Lower lobe of right lung (tissue), 2 donors: ENCODE results near the gene VPS33A. TPM values are rescaled to one million over a fixed set of nuclear protein-coding genes. Genes with fewer than 3 reads are reported as not detected.
A peak's percentile ranks its signal among the peaks of the same experiment; 100 is the strongest.

Source experiments
- ATAC-seq, 2 donors: fragments of 200-7000 bp; cut with Tn5 transposase; one replicate each; pipeline ENCODE4 v1.9.1; 2020 to 2022; ENCODE audit warnings: mild to moderate bottlenecking in 2 of 2, moderate library complexity in 2 of 2
- DNase-seq: peaks from one replicate; pipeline ENCODE4 v3.0.0-alpha.2; 2020
- H3K27ac ChIP-seq: fragments of 200-600 bp; one replicate; pipeline ENCODE4 v1.8.0; 2022
- H3K27me3 ChIP-seq: fragments of 200-600 bp; one replicate; pipeline ENCODE4 v1.8.0; 2022; ENCODE audit warnings: low read depth
- H3K36me3 ChIP-seq: fragments of 200-600 bp; one replicate; pipeline ENCODE4 v1.8.0; 2022; ENCODE audit warnings: mild to moderate bottlenecking
- H3K4me1 ChIP-seq: fragments of 200-600 bp; one replicate; pipeline ENCODE4 v1.8.0; 2022
- H3K4me3 ChIP-seq: fragments of 200-600 bp; one replicate; pipeline ENCODE4 v1.8.0; 2022; ENCODE audit warnings: mild to moderate bottlenecking
- H3K9me3 ChIP-seq: fragments of 200-600 bp; one replicate; pipeline ENCODE4 v1.8.0; 2022
- intact Hi-C: fragments of 100-400 bp; cut with DNase I; formaldehyde crosslinking; loops from one replicate; pipeline ENCODE4 v1.11.0; 2022
- total RNA-seq: library from RNA; stranded (reverse); fragmentation: NEBNext Ultra II Directional; extraction: Animal tissue kit (Norgen Biotek cat#: 25700); gene quantifications from one replicate; pipeline ENCODE4 v1.2.1, GENCODE V29; 2021
- TF ChIP-seq, protein P1 (sequence below): fragments of 200-600 bp; IDR thresholded peaks from one replicate; pipeline ENCODE4 v1.8.0; 2022; ENCODE audit warnings: antibody characterized with exemption, mild to moderate bottlenecking
- donor health status: DM: no; HTN: yes; CAD: no; lungs with severe emphysema.

Gene VPS33A
- total RNA-seq, 1 donor from 2014 or later: 16.2 TPM

DNA sequence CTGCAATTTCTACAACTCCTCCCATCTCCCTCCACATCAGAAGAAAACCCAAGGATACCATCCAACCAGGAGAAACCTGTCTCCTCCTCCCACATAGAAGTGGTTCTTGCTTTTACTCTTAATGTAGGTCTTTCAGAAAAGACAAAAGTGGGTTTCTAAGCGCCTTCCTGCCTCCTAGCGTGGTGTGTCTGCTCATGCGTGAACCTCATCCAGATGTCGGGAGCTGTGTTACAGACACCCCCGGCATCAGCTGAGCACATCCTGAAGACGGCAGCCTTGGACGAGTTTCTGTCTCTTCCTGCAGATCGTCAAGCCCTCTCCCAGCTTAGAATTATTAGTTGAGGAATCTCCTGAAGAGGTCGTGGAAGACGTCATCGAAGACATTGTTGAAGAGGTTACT lies 73.9 kb downstream of the VPS33A start:
- Histone ChIP-seq H3K27me3 (no peaks in the 10 kb centered on the region), H3K36me3 (no peaks in the 10 kb centered on the region), H3K4me1 (no peaks in the 10 kb centered on the region), H3K9me3 (no peaks in the 10 kb centered on the region), H3K4me3 (no peak overlapping the region), H3K27ac (no peak overlapping the region)
- ATAC-seq: no peak
- DNase-seq: no peak
- TF ChIP-seq, protein P1, sequence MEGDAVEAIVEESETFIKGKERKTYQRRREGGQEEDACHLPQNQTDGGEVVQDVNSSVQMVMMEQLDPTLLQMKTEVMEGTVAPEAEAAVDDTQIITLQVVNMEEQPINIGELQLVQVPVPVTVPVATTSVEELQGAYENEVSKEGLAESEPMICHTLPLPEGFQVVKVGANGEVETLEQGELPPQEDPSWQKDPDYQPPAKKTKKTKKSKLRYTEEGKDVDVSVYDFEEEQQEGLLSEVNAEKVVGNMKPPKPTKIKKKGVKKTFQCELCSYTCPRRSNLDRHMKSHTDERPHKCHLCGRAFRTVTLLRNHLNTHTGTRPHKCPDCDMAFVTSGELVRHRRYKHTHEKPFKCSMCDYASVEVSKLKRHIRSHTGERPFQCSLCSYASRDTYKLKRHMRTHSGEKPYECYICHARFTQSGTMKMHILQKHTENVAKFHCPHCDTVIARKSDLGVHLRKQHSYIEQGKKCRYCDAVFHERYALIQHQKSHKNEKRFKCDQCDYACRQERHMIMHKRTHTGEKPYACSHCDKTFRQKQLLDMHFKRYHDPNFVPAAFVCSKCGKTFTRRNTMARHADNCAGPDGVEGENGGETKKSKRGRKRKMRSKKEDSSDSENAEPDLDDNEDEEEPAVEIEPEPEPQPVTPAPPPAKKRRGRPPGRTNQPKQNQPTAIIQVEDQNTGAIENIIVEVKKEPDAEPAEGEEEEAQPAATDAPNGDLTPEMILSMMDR: no peak
- intact Hi-C loops: no loop called here

DNA sequence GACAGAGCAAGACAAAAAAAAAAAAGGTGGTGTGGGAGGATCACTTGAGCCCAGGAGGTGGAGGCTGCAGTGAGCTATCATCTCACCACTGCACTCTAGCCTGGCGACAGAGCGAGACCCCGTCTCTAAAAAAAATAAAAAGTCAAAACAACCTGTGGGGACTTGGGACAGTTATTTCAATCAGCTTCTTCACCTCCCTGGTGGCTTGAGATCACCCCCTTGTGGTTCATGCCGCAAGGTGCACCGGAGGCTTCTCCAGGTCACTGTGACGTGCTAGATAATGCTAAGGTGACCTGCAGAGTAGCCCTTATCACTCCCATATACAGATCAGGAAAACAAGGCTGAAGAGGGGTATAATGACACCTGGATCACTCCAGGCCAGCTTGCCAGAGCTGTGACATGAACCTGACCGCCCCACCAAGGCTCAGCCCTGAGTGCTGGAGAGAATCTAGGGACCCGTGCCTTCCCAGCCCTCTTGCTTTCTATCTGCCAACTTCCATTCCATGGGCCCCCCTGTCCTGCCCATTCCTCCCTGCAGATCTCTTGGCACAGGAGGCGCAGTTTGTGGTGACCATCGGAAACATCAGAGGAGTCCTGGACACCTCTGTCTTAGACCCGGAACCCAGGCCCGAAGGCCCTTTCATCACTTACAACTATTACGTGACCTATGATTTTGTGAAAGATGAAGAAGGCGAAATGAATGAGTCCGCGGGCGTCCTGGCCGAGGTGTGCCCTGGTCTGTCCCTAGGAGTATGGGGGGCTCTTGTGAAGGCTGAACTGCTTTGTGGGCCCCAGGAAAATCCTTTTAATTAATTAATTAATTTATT lies 75.2 kb downstream of the VPS33A start:
- H3K27ac ChIP-seq: no peak overlapping the region
- H3K4me1 ChIP-seq: no peaks in the 10 kb centered on the region
- no peak overlapping the region for H3K4me3 ChIP-seq
- no peaks in the 10 kb centered on the region for H3K9me3 ChIP-seq
- DNase-seq: peak; percentile 57
- intact Hi-C loops: no loop called here
- TF ChIP-seq, protein P1: peak; percentile 70
- no peaks in the 10 kb centered on the region for H3K27me3 ChIP-seq
- ATAC-seq: peak; percentile 82 to 84
- H3K36me3 ChIP-seq: no peaks in the 10 kb centered on the region

DNA sequence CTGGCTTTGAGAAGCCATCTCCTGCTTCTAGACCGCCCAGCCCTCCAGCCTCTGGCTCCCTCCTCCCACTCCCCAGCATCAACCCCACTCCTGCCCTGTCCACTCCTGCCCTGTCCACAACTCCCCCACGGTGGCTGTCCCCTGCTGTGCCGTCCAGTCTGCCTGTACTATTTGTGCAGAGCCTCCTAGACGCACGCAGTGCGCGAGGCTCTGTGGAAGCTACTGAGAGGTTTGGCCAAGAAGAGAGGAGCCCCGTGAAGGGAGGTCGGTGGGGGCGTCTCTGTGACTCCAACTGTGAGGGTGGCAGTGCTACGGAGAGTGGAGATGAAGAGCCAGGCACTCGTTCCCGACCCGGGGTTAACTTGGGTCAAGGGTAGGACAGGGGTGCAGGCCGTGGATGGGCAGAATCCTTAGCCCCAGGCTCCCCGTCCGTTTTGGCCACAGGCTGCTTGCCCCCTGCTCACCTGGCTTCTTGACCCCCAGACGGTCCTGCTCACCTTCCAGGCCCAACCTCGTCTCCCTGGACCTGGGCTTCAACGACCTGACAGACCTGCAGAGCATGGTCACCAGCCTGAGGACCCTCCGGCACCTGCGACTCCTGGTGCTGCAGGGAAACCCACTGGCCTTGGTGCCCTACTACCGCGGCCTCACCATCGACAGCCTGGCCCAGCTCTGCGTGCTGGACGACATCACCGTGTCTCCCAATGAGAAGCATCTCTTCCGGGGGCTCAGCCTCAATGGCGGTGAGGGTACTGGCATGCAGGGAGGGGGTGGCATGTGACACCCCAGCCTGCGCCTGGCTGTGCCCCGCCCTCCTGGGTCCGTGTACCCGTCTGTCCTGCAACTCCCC lies 76.4 kb downstream of the VPS33A start:
- no peak overlapping the region for H3K4me3 ChIP-seq
- no peaks in the 10 kb centered on the region for H3K9me3 ChIP-seq
- no peaks in the 10 kb centered on the region for H3K4me1 ChIP-seq
- no peaks in the 10 kb centered on the region for H3K27me3 ChIP-seq
- no peaks in the 10 kb centered on the region for H3K36me3 ChIP-seq
- DNase-seq (no peak), ATAC-seq (peak; percentile 14 to 20)
- intact Hi-C loops: no loop called here
- TF ChIP-seq, protein P1: no peak
- H3K27ac ChIP-seq: no peak overlapping the region

DNA sequence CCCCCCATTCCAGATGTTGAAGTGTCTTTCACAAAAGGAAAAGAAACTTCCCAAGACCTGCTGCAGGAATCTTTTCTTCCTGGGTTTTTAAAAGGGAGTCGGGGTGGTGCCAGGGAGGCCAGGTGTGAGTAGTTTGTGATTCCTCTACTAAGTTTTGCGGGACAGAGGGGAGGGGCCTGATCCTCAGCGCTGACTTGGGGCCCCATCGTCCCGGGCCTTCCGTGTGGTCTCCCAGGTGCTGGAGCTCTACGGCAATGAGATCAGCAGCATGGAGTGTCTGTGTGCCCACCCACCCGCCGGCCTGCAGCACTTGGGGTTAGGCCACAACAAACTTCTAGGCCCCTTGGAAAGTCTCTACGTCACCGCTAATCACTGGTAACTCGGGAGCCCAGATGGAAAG lies 78.8 kb downstream of the VPS33A start:
- no peak overlapping the region for H3K27ac ChIP-seq
- no peak for DNase-seq
- H3K36me3 ChIP-seq: no peaks in the 10 kb centered on the region
- no peak for ATAC-seq
- peaks cover 12% of the 10 kb centered on the region for H3K27me3 ChIP-seq
- TF ChIP-seq, protein P1: no peak
- H3K4me3 ChIP-seq: no peak overlapping the region
- intact Hi-C loops: no loop called here
- no peaks in the 10 kb centered on the region for H3K9me3 ChIP-seq
- H3K4me1 ChIP-seq: peaks cover 11% of the 10 kb centered on the region

DNA sequence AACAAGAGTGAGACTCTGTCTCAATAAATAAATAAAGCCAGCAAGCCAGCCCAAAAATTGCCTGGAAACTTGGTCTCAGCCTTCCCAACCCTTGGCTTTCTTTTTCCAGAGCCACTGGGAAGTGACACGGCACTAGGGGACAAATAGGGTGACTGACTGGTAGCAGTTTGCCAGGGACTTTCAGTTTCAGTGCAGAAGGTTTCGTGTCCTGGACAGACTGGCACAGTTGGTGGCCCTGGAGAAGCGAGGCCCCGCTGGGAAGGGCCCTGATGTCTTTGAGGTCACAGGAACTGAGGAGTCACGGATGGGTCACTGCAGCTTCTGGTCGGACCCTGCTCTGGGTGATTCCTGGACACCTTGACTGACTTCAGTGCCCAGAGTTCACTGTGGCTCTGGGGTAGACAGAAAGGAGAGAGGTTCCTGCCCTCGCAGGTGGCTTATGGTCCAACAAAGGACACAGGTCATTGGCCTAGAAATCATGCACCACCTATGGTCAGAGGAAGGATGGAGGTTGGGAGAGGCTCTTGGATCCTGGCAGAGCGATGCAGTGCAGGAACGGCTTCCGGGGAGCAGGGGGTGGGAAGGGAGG lies 80.7 kb downstream of the VPS33A start:
- DNase-seq (no peak), ATAC-seq (no peak)
- H3K4me1 ChIP-seq: peaks cover 11% of the 10 kb centered on the region
- H3K4me3 ChIP-seq: no peak overlapping the region
- peaks cover 12% of the 10 kb centered on the region for H3K27me3 ChIP-seq
- intact Hi-C loops: no loop called here
- no peaks in the 10 kb centered on the region for H3K9me3 ChIP-seq
- TF ChIP-seq, protein P1: no peak
- H3K36me3 ChIP-seq: no peaks in the 10 kb centered on the region
- H3K27ac ChIP-seq: no peak overlapping the region
